ENCODE results near the gene MRPL45.

Gene MRPL45

DNA sequence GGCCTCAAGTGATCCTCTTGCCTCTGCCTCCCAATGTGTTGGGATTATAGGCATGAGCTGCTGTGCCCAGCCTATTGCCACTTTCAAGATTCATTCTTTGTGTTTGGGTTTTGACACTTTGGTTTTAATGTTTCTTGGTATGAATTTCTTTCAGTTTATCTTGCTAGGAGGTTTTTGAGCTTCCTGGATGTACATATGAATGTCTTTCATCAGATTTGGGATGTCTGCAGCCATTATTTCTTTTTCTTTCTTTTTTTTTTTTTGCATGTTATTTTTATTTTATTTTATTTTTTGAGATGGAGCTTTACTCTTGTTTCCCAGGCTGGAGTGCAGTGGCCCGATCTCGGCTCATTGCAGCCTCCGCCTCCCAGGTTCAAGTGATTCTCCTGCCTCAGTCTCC, 18.5 kb downstream of the MRPL45 start:
- no peak for TF ChIP-seq POLR2A (IDR thresholded peaks at IDR 0.05; ENCODE audit: low read depth, low read length)
- FAIRE-seq, result no peak

DNA sequence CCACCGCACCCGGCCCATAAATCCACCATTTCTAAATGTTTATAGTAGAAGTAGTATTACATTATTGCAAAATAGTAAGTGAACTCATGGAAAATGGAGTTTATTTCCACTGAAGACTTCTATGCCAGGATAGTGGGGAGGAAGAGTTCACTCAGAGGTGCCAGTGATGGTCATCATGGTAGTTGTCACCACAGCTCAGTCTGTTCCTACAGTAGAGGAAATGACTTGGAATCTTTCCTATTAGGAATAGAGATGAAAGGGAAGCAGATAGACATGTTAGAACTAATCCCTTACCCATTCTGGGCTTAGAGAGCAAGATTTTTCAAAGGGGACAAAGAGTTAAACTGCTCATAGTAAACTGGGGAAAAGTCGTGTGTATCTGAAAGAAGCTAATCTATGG, 20.1 kb downstream of the MRPL45 start:
- no peak for DNase-seq (ENCODE audit: insufficient read length, low spot score)
- no peak for TF ChIP-seq POLR2A (IDR thresholded peaks at IDR 0.05; ENCODE audit: low read depth, low read length)

More for the DNA sequence above, 18.5 kb downstream of the MRPL45 start:
- DNase-seq (ENCODE audit: insufficient read length, low spot score), result no peak

DNA sequence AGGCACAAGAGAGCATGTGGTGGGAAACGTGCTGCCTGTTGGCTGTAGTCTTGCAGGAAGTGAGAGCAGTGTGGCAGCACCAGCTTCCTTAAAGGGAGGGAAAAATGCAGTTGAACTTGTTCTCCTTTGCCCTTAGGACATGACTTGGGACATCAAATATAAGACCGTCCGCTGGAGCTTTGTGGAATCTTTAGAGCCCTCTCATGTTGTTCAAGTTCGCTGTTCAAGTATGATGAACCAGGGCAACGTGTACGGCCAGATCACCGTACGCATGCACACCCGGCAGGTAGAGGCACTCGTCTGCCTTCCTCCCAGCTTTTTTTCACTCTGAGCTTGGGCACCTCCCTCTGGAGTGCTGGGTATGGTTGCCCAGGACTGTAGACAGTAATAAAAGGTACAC, 23.5 kb downstream of the MRPL45 start:
- DNase-seq (ENCODE audit: insufficient read length, low spot score), result no peak
- TF ChIP-seq POLR2A (IDR thresholded peaks at IDR 0.05; ENCODE audit: low read depth, low read length), result no peak
- no peak for FAIRE-seq

More for the DNA sequence above, 20.1 kb downstream of the MRPL45 start:
- no peak for FAIRE-seq

DNA sequence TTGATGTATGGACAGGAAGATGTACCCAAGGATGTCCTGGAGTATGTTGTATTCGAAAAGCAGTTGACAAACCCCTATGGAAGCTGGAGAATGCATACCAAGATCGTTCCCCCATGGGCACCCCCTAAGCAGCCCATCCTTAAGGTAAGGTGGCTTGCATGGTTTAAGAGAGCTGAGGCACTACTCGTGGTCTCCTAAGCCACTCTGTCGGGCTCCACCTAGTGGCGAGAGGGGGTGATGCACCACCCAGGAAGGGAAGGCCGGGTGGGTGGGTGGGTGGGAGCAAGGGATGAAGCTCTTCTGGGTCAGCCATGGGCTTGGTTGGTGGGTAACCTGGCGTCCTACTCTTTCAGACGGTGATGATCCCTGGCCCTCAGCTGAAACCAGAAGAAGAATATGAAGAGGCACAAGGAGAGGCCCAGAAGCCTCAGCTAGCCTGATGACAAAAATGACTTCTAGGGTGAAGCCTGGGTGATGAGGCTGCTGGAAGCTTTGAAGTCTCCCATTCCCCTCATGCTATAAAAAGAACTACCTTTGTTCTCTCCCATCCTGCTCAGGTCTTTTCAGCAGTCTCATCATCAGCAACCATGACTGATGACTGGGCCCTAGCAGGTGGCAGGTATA, 25.3 kb downstream of the MRPL45 start:
- no peak for FAIRE-seq
- DNase-seq (ENCODE audit: insufficient read length, low spot score), result peak; percentile 56
- TF ChIP-seq POLR2A (IDR thresholded peaks at IDR 0.05; ENCODE audit: low read depth, low read length), result no peak

DNA sequence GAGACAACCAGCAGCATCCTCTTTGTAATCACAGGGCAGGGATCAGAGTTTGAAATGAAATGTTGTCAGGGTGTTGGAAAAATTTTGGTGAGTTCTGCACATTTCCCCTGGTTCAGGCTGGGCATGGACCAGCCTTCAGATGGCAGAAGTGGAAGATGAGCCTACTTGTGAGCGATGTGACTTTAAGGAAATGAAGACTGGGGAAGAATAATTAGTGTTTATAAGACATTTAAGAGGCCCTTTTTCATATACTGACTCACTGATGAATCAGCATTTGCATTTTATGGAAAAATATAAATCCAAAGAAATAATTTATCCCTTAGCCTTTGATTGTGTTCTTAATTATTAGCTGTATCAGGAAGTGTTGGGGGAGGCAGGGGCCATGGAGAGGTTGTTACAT, 25.9 kb downstream of the MRPL45 start:
- FAIRE-seq, result no peak
- no peak for DNase-seq (ENCODE audit: insufficient read length, low spot score)
- TF ChIP-seq POLR2A (IDR thresholded peaks at IDR 0.05; ENCODE audit: low read depth, low read length), result no peak

DNA sequence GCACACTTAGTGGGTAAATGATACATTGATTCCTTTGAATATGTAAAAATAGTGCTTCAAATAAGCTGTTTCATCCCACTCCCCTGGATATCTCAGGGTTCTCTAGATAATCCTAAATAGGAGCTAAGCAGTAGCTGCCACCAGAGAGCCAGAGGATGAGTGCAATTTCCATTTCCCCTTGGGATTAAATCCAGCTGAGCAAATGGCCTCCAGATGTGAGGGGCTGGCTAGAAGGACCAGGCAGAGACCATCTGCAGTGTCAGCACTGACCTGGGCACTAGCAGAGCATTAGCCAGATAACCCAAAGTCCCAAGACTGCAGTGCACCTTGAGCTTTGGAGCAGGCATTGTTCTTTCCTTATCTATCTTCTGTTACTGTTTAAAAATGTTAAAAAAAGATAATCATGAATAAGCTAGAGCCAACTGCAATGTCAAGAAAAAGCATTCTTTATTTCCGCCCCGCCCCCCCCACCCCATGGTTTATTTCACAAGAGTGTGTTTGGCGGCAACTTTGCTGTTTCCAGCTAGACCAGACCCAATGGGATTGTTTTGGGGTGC, 27.3 kb downstream of the MRPL45 start:
- no peak for TF ChIP-seq POLR2A (IDR thresholded peaks at IDR 0.05; ENCODE audit: low read depth, low read length)
- no peak for DNase-seq (ENCODE audit: insufficient read length, low spot score)
- no peak for FAIRE-seq

DNA sequence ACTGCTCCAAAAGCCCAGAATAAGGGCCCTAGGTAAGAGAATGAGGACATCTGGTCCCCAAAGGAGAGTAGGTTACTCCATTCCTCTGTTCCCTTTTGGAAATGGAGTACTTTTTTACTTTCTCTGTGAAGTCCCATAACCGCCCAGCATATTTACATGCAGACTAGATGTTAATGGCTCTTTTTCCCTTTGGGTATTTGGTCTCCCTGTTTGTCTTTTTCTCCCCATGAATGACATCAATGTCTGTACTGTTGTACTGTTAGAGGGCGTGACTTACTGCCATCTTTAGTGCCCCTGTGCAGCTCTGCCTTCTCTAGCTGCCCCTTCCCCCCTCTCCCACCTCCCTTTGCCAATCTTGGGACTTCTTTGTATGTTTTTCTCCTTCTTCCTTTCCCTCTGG, 27.8 kb downstream of the MRPL45 start:
- FAIRE-seq (no peak), DNase-seq (ENCODE audit: insufficient read length, low spot score) (no peak)

DNA sequence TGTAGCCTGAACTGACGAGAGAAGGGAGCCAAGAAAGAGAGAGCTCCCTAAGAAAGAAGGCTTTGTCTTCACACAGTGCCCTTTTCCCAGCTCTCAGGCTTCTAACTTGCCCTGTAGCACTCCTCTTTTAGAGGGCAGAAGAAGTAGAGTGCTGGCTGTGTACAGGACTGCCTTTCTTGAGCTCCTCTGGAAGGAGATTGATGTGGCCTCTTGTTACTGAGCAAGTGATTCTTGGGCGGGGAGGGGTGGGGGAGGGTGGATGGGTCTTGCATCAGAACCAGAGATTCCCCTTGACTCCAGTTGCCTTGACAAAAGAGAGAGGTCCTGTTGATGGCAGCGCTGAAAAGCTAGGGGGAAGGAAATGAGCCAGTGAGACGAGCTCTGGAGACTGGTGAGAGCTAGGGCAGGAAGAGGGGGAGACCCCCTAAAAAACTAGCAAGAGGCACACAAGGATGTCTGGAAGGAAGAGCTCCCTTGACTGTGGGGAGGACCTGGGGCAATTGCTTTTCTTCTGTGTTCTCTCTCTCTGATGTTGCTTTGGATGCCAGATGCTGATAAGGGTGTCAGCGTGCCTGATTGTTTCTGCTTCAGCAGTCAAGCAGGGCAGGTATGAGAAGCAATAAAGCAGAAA, 28.4 kb downstream of the MRPL45 start:
- DNase-seq (ENCODE audit: insufficient read length, low spot score) (no peak), FAIRE-seq (no peak)
- TF ChIP-seq POLR2A (IDR thresholded peaks at IDR 0.05; ENCODE audit: low read depth, low read length), result no peak

More for the DNA sequence above, 27.8 kb downstream of the MRPL45 start:
- no peak for TF ChIP-seq POLR2A (IDR thresholded peaks at IDR 0.05; ENCODE audit: low read depth, low read length)

DNA sequence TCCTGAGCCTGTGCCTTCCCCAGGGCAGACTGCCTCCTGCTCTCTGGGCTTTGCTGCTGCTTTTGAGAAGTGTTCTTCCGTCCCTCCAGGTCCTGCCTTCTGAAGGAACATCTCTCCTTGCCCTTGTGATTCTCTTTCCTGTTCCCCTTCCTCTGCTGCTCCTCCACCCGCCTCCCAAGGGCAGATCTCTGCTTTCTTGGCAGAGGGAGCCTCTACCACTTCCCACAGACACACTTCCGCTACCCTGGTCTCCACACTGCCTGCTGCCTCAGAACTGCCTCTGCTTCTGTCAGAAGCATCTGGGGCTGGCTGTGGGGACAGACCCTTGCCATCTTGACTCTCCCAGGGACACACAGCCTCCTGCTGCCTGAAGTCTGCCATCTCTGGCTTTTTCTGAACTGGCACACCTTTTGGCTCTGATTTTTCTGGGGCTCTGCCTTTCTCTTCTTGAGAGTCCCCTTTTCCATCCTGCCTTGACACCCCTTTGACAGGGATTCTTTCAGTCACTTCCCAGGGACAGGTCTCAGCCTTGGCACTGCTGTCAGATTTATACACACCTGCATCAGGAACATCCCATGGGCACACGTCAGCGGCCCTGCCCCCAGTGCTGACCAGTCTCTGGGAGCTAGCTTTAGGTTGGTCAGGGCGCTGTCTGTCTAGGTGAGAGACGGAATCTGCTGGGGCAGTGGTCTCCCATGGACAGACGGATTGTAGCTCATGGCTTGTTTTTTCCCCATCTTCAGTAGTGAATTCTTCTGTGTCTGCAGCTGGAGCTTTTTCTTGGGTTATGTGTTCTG, 30.2 kb downstream of the MRPL45 start:
- FAIRE-seq (no peak), DNase-seq (ENCODE audit: insufficient read length, low spot score) (no peak)
- no peak for TF ChIP-seq POLR2A (IDR thresholded peaks at IDR 0.05; ENCODE audit: low read depth, low read length)

DNA sequence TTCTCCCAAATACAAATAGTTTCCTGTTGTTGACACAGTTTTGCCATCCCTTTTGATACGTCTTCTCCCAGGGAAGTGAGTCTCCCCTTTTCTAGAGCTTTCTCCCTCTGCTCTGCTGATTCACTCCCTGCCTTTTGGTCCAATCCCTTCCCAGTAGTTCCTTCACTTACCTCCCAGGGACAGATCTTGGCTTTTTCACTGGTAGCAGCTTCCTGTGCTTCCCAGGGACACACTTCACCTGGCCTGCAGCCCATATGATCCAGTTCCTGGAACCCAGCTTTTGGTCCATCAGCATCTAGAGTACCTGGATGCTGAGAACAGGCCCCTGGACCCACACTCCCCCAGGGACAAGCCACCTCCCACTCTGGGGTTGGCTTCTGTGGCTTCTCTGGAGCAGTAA, 31.0 kb downstream of the MRPL45 start:
- no peak for FAIRE-seq
- DNase-seq (ENCODE audit: insufficient read length, low spot score), result no peak
- TF ChIP-seq POLR2A (IDR thresholded peaks at IDR 0.05; ENCODE audit: low read depth, low read length), result no peak

DNA sequence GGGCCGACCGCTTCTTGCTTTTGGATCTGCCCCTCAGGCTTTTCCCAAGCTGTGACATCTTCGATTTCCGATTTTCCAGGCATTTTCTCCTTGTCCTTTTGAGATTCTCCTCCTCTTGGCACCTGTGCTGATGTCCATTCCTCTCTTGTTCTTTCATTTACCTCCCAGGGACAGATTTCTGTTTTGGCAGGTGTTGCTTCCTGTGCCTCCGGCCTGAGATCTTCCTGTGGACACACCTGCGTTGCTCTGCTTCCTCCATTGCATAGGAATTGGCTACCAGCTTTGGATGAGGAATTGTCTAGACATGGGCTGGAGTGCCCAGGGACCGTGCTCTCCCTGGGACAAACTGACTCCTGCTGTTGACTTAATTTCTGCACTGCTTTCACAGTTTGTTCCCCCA, 31.7 kb downstream of the MRPL45 start:
- FAIRE-seq (no peak), DNase-seq (ENCODE audit: insufficient read length, low spot score) (no peak)
- no peak for TF ChIP-seq POLR2A (IDR thresholded peaks at IDR 0.05; ENCODE audit: low read depth, low read length)

DNA sequence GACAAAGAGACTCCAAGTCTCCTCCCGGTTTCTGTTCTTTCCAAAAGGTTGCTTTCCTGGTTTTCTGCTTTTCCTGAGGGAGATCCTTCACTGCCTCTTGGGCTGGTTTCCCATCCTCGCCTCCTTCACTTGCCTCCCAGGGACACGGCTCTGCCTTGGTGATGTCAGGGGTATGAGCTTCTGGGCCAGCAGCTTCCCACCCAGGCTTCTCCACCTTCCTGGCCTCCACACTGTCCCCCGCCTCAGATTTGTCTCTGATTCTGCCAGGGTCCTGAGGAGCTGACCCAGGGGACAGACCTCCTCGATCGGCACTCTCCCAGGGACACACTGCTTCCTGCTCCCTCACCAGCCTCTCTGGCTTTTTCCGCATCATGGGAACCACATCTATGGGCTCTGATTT, 32.3 kb downstream of the MRPL45 start:
- no peak for TF ChIP-seq POLR2A (IDR thresholded peaks at IDR 0.05; ENCODE audit: low read depth, low read length)
- no peak for FAIRE-seq
- no peak for DNase-seq (ENCODE audit: insufficient read length, low spot score)

DNA sequence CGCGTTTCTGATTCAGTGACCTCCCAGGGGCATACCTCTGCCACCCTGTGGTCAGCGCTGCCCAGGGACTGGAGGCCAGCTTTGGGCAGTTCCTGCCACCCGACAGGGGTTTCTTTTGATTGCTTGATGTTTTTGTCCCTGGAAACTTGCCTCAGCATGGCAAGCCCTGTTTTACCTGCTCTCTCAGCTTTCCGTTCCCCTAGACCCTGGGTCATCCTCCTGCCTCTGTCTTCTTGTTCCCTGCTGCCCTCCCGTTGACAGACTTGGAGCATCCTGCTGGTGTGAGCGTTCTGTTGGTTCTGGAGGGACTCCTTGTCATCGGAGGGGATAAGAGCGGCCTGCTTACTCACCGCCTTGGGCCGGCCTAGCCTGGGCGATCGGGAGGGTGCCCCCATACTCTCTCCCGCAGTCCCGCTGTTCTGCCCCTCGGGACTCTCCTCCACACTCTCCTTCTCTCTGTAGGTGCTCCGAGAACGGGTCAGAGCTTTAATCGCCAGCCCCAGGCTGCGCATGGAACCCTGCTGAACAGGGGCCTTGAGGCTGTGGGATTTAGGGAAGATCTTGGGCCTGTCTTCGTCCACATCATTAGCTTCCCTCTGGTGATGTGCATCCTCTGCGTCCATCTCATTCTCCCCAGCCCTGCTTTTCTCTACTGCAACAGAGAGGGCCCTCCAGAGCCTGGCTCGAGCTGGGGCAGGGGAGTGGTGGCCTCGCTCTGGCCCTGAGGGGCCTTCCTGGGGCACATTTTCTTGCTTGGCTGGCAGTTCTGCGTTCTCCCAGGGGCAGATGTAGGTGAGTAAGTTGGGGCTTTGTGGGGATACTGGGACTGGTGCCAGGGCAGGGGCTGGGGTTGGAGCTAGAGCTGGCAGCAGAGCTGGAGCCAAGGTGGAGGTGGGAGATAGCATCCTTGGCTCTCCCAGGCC, 33.1 kb downstream of the MRPL45 start:
- peak; percentile 40 for DNase-seq (ENCODE audit: insufficient read length, low spot score)
- no peak for FAIRE-seq
- TF ChIP-seq POLR2A (IDR thresholded peaks at IDR 0.05; ENCODE audit: low read depth, low read length), result no peak

Measured in H54 (cell line).